Suprapubic skin (tissue), 2 donors: ENCODE results near the gene CIPC.

Experiments
- EP300 ChIP-seq: sonication (generic); formaldehyde crosslinking; IDR thresholded peaks from one replicate; pipeline ENCODE4 v1.6.1; 2017; ENCODE audit warnings: antibody characterized with exemption
- POLR2A ChIP-seq, 2 donors: fragments of 450-650 bp; IDR thresholded peaks; one replicate each; pipeline ENCODE4 v1.6.1; 2017; ENCODE audit warnings: antibody characterized with exemption in 2 of 2, mild to moderate bottlenecking in 2 of 2, moderate library complexity in 2 of 2

- TF ChIP-seq POLR2A (IDR thresholded peaks at IDR 0.05) (no peak), EP300 (no peak)
Observed at GRCh38 chr14:77062261-77062660, 35.8 kb upstream of the CIPC start.
